Measurements from ENCODE around the gene OPA1.

DNA sequence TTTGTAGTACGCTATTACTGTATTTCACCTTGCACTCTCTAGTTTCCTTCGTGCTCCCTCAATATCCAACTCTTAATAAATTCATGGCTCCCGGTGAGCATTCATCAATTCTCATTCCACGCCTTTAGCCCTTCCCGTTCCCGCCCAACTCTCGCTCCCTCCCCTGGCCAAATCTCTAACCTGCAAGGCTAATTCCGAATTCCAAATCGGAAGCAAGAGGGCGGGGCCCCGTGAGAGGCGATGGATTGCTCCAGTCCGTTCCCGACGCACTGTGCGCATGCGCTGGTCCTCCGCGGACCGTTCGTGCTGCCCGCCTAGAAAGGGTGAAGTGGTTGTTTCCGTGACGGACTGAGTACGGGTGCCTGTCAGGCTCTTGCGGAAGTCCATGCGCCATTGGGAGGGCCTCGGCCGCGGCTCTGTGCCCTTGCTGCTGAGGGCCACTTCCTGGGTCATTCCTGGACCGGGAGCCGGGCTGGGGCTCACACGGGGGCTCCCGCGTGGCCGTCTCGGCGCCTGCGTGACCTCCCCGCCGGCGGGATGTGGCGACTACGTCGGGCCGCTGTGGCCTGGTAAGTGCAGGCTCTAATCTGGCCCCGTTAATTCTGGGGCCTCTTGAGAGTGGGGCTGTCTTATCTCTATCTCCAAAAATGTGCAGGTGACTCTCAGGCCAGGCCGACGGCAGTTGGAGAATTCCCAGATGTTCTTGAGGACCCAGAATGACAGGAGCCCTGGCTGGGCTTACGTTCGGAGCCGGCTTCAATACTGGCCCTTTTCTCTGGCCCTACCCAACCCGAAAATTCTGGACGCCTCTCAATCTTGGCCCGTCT is at the start of gene OPA1:
- TF ChIP-seq, protein P1, sequence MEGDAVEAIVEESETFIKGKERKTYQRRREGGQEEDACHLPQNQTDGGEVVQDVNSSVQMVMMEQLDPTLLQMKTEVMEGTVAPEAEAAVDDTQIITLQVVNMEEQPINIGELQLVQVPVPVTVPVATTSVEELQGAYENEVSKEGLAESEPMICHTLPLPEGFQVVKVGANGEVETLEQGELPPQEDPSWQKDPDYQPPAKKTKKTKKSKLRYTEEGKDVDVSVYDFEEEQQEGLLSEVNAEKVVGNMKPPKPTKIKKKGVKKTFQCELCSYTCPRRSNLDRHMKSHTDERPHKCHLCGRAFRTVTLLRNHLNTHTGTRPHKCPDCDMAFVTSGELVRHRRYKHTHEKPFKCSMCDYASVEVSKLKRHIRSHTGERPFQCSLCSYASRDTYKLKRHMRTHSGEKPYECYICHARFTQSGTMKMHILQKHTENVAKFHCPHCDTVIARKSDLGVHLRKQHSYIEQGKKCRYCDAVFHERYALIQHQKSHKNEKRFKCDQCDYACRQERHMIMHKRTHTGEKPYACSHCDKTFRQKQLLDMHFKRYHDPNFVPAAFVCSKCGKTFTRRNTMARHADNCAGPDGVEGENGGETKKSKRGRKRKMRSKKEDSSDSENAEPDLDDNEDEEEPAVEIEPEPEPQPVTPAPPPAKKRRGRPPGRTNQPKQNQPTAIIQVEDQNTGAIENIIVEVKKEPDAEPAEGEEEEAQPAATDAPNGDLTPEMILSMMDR (optimal IDR thresholded peaks at IDR 0.05 in 1 of 3, IDR thresholded peaks at IDR 0.05 in 1 of 3, conservative IDR thresholded peaks at IDR 0.05 in 1 of 3; ENCODE audit: extremely low read depth in 1 of 3, insufficient read depth in 2 of 3, low read length in 3 of 3): peak; percentile 12 to 41 (median 24)
- TF ChIP-seq EZH2 (IDR thresholded peaks at IDR 0.05; ENCODE audit: low read length): no peak
